H1 (cell line): ENCODE data around the gene FADS2. TPM values are rescaled to one million over a fixed set of nuclear protein-coding genes. Genes with fewer than 3 reads are reported as not detected.

Source experiments
- CTCF ChIA-PET: fragments of 300-600 bp; sonication (Branson Sonifier 250); formaldehyde crosslinking; loops from one replicate; lab custom pipeline; 2021; ENCODE audit not compliant: partially characterized antibody; lab: Charles Lee
- POLR2A ChIA-PET: fragments of 300-600 bp; sonication (Branson Sonifier 250); formaldehyde crosslinking; loops from one replicate; lab custom pipeline; 2021; ENCODE audit warnings: inconsistent platforms; ENCODE audit not compliant: partially characterized antibody; lab: Charles Lee
- DNase-seq, 2 experiments: peaks; one replicate each; pipeline versions ENCODE4 v3.0.0 to v3.0.0-alpha.2; 2010 to 2022; ENCODE audit warnings: low spot score in 2 of 2, low read depth in 1 of 2, mixed read lengths in 1 of 2
- FAIRE-seq: peaks from 2 replicates; lab custom pipeline; 2011; peaks lifted over from hg19 to GRCh38; lab: Jason Lieb, UNC
- H2AFZ ChIP-seq: 2 replicates; pipeline ENCODE4 v1.8.1; 2012; ENCODE audit warnings: low read length, inconsistent platforms
- H2AK5ac ChIP-seq: 2 replicates; pipeline ENCODE4 v1.6.1; 2013; ENCODE audit warnings: low read depth, low read length
- H2BK120ac ChIP-seq: replicated peaks from 2 replicates; pipeline ENCODE3; 2013; ENCODE audit warnings: low read depth, low read length, inconsistent platforms
- H2BK12ac ChIP-seq: 2 replicates; pipeline ENCODE4 v1.6.1; 2013; ENCODE audit warnings: low read depth, low read length
- H2BK15ac ChIP-seq: 2 replicates; pipeline ENCODE4 v1.6.1; 2013; ENCODE audit warnings: low read length
- H2BK20ac ChIP-seq: 2 replicates; pipeline ENCODE4 v1.6.1; 2013; ENCODE audit warnings: low read length
- H2BK5ac ChIP-seq: 2 replicates; pipeline ENCODE4 v1.6.1; 2013; ENCODE audit warnings: low read depth, low read length
- H3K14ac ChIP-seq: 2 replicates; pipeline ENCODE4 v1.6.1; 2013; ENCODE audit warnings: inconsistent platforms; ENCODE audit not compliant: insufficient read length
- H3K18ac ChIP-seq: 2 replicates; pipeline ENCODE4 v1.6.1; 2013; ENCODE audit warnings: low read length; ENCODE audit errors: extremely low read depth
- H3K23ac ChIP-seq: 2 replicates; pipeline ENCODE4 v1.6.1; 2013; ENCODE audit warnings: inconsistent platforms; ENCODE audit not compliant: insufficient read length
- H3K23me2 ChIP-seq: 2 replicates; pipeline ENCODE4 v1.6.1; 2013; ENCODE audit warnings: low read depth, low read length
- H3K27ac ChIP-seq: 2 replicates; pipeline ENCODE4 v1.6.1; 2011; ENCODE audit warnings: low read depth, low read length, inconsistent platforms
- H3K27me3 ChIP-seq, 4 experiments: replicated peaks in 1 of 4; 1 replicate in 1 of 4; 2 replicates in 3 of 4; pipeline versions ENCODE4 v1.6.1 to v1.8.1; 2011 to 2013; ENCODE audit warnings: low read length in 3 of 4, mild to moderate bottlenecking in 3 of 4, inconsistent platforms in 2 of 4, mixed read lengths in 2 of 4, moderate library complexity in 1 of 4; ENCODE audit not compliant: control insufficient read depth in 3 of 4, insufficient read depth in 3 of 4; ENCODE audit errors: extremely low read depth in 1 of 4
- H3K36me3 ChIP-seq, 4 experiments: 2 replicates each; pipeline versions ENCODE4 v1.6.1 to v1.8.1; 2011 to 2013; ENCODE audit warnings: mild to moderate bottlenecking in 4 of 4, low read length in 3 of 4, moderate library complexity in 2 of 4, control low read depth in 1 of 4, inconsistent platforms in 1 of 4; ENCODE audit not compliant: insufficient read depth in 4 of 4, control insufficient read depth in 2 of 4
- H3K4ac ChIP-seq: replicated peaks from 2 replicates; pipeline ENCODE3; 2013; ENCODE audit warnings: low read length, low read depth, mixed read lengths, inconsistent platforms; ENCODE audit not compliant: insufficient read length
- H3K4me1 ChIP-seq, 4 experiments: replicated peaks in 1 of 4; 1 replicate in 1 of 4; 2 replicates in 3 of 4; pipeline versions ENCODE4 v1.6.1 to v1.8.1; 2011 to 2013; ENCODE audit warnings: low read length in 3 of 4, inconsistent platforms in 2 of 4, mixed read lengths in 1 of 4; ENCODE audit not compliant: insufficient read depth in 4 of 4, control insufficient read depth in 3 of 4
- H3K4me2 ChIP-seq, 2 experiments: 2 replicates each; pipeline versions ENCODE4 v1.6.1 to v1.8.1; 2011 to 2013; ENCODE audit warnings: low read depth in 2 of 2, low read length in 2 of 2, control low read depth in 1 of 2, inconsistent platforms in 1 of 2, mild to moderate bottlenecking in 1 of 2; ENCODE audit not compliant: insufficient read depth in 1 of 2
- H3K4me3 ChIP-seq, 4 experiments: fragments of 200-600, 300-600 bp in 1 of 4; sonication (generic), shearing (Covaris generic), sonication (Bioruptor Twin) in 1 of 4; 2 replicates each; pipeline versions ENCODE4 v1.5.1 to v1.8.1; 2011 to 2016; ENCODE audit warnings: low read length in 4 of 4, low read depth in 3 of 4, control low read depth in 2 of 4, inconsistent platforms in 2 of 4, mild to moderate bottlenecking in 2 of 4, mixed read lengths in 1 of 4, moderate library complexity in 1 of 4; ENCODE audit not compliant: insufficient read depth in 2 of 4; ENCODE audit errors: extremely low read depth in 1 of 4
- H3K56ac ChIP-seq: replicated peaks from 2 replicates; pipeline ENCODE3; 2013; ENCODE audit warnings: low read depth, mild to moderate bottlenecking, mixed read lengths, low read length, inconsistent platforms; ENCODE audit not compliant: insufficient read length
- H3K79me1 ChIP-seq: 2 replicates; pipeline ENCODE4 v1.6.1; 2013; ENCODE audit warnings: low read depth, low read length, control low read depth
- H3K79me2 ChIP-seq, 2 experiments: 2 replicates each; pipeline versions ENCODE4 v1.6.1 to v1.8.1; 2012 to 2013; ENCODE audit warnings: low read length in 2 of 2, mild to moderate bottlenecking in 2 of 2, inconsistent platforms in 1 of 2; ENCODE audit not compliant: insufficient read depth in 2 of 2, control insufficient read depth in 1 of 2
- H3K9ac ChIP-seq, 4 experiments: replicated peaks in 1 of 4; 1 replicate in 1 of 4; 2 replicates in 3 of 4; pipeline versions ENCODE4 v1.6.1 to v1.8.1; 2011 to 2013; ENCODE audit warnings: low read depth in 3 of 4, low read length in 3 of 4, control low read depth in 2 of 4, mild to moderate bottlenecking in 2 of 4, moderate library complexity in 2 of 4, inconsistent platforms in 1 of 4; ENCODE audit errors: extremely low read depth in 1 of 4
- H3K9me3 ChIP-seq, 2 experiments: 2 replicates each; pipeline versions ENCODE4 v1.6.1 to v1.8.1; 2012 to 2013; ENCODE audit warnings: mild to moderate bottlenecking in 2 of 2, moderate library complexity in 2 of 2, control low read depth in 1 of 2, inconsistent platforms in 1 of 2, low read depth in 1 of 2, low read length in 1 of 2, mixed read lengths in 1 of 2; ENCODE audit not compliant: insufficient read depth in 2 of 2
- H4K20me1 ChIP-seq, 2 experiments: replicated peaks in 1 of 2; 2 replicates each; pipeline versions ENCODE3 to v1.8.1; 2011 to 2013; ENCODE audit warnings: inconsistent platforms in 2 of 2, low read length in 2 of 2, mild to moderate bottlenecking in 1 of 2; ENCODE audit not compliant: insufficient read depth in 2 of 2, control insufficient read depth in 1 of 2
- H4K5ac ChIP-seq: 2 replicates; pipeline ENCODE4 v1.6.1; 2013; ENCODE audit warnings: low read length, low read depth, mixed read lengths, inconsistent platforms; ENCODE audit not compliant: insufficient read length
- H4K8ac ChIP-seq: 2 replicates; pipeline ENCODE4 v1.8.0; 2013; ENCODE audit warnings: mild to moderate bottlenecking, moderate library complexity, low read length, inconsistent platforms; ENCODE audit not compliant: insufficient read depth; ENCODE audit errors: extremely low read depth
- H4K91ac ChIP-seq: replicated peaks from 2 replicates; pipeline ENCODE3; 2013; ENCODE audit warnings: low read length, mixed read lengths, inconsistent platforms; ENCODE audit not compliant: insufficient read length
- BRCA1 ChIP-seq: IDR thresholded peaks from 2 replicates; pipeline ENCODE4 v1.6.1; 2012; ENCODE audit warnings: low read depth, low read length, improper control_type of control experiment
- GTF2F1 ChIP-seq: IDR thresholded peaks from 2 replicates; pipeline ENCODE4 v1.6.1; 2012; ENCODE audit warnings: low read depth, low read length, improper control_type of control experiment, borderline replicate concordance
- POU5F1 ChIP-seq: IDR thresholded peaks from 2 replicates; pipeline ENCODE4 v1.6.1; 2011; ENCODE audit warnings: low read depth, mild to moderate bottlenecking, low read length, moderate library complexity
- YY1 ChIP-seq: IDR thresholded peaks from 2 replicates; pipeline ENCODE4 v1.6.1; 2011; ENCODE audit warnings: low read depth, mild to moderate bottlenecking, low read length
- WGBS, 2 experiments: shearing (Covaris generic) in 1 of 2; methylation state at CpG; one replicate each; pipeline versions ENCODE4 v1.1.6 to v1.1.7; 2013 to 2015; ENCODE audit warnings: low lambda C conversion rate in 2 of 2, mixed read lengths in 2 of 2, inconsistent platforms in 1 of 2, low coverage in 1 of 2, missing lambda C conversion rate in 1 of 2; ENCODE audit not compliant: insufficient replicate concordance in 2 of 2, insufficient coverage in 1 of 2, insufficient read length in 1 of 2; ENCODE audit errors: extremely low coverage in 1 of 2, missing lambda C conversion rate in 1 of 2; 5-methylcytosine and 5-hydroxymethylcytosine counted together
- polyA plus RNA-seq, 7 experiments: library from polyadenylated mRNA; depleted of rRNA in 3 of 7; stranded (reverse) in 5 of 7; unstranded in 2 of 7; fragments of >200 nt in 5 of 7; fragments of 200-250 nt in 2 of 7; gene quantifications; 1 replicate in 5 of 7; 2 replicates in 1 of 7; 4 replicates in 1 of 7; pipeline versions ENCODE4 v1.2.1 to v1.2.3, GENCODE V29; 2011 to 2013; ENCODE audit warnings: missing spikeins in 2 of 7, mixed read lengths in 2 of 7
- total RNA-seq: library from RNA; stranded (reverse); fragmentation: NEBNext Ultra II Directional; extraction: Animal tissue kit (Norgen Biotek cat#: 25700); gene quantifications from 2 replicates; pipeline ENCODE4 v1.2.1, GENCODE V29; 2021
- TF ChIP-seq, protein P1 (sequence below): IDR thresholded peaks from 2 replicates; pipeline ENCODE4 v1.6.1; 2012; ENCODE audit warnings: low read length, inconsistent platforms

The FADS2 gene
- total and polyA plus RNA-seq, 2 of the 8 experiments (the other 6 are each of a cell fraction or from before 2014, with no cell fraction given): 499 to 701 TPM

DNA sequence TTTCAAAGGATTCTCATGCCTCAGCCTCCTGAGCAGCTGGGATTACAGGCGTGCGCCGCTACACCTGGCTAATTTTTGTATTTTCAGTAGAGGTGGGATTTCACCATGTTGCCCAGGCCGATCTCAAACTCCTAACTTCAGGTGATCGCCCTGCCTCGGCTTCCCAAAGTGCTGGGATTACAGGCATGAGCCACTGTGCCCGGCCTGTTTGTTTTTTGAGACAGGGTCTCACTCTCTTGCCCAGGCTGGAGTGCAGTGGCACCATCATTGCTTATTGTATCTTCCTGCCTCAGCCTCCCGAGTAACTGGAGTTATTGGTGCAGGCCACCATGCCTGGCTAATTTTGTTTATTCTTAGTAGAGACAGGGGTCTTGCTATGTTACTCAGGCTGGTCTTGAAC is 8.1 kb downstream of the FADS2 start:
- Histone ChIP-seq H2AK5ac (no peak overlapping the region), H2BK120ac (no peak overlapping the region), H4K5ac (no peak overlapping the region), H3K4me3 (no peak overlapping the region), H3K23ac (no peak overlapping the region), H4K20me1 (peaks cover 17 to 46% of the 10 kb centered on the region in 2 experiments), H3K4me2 (no peak overlapping the region), H3K79me2 (peaks cover 8 to 64% of the 10 kb centered on the region in 2 experiments), H3K36me3 (peaks cover 21 to 44% (median 32%) of the 10 kb centered on the region in 4 experiments), H3K9ac (no peak overlapping the region), H3K23me2 (no peaks in the 10 kb centered on the region), H2BK12ac (no peak overlapping the region), H3K9me3 (no peaks in the 10 kb centered on the region), H3K56ac (no peak overlapping the region), H3K27ac (no peak overlapping the region), H3K18ac (no peak overlapping the region), H4K8ac (peak overlapping the region; percentile 11; the same call in 1 of the 2 replicates), H3K14ac (no peak overlapping the region), H2BK5ac (no peak overlapping the region), H2AFZ (no peak overlapping the region), H3K79me1 (peaks cover 26% of the 10 kb centered on the region), H3K4ac (no peak overlapping the region), H2BK15ac (no peak overlapping the region; the same call in 1 of the 2 replicates), H3K4me1 (peaks cover 7 to 29% (median 18%) of the 10 kb centered on the region in 4 experiments), H3K27me3 (no peaks in the 10 kb centered on the region; a peak in 1 of 7 replicates), H4K91ac (no peak overlapping the region), H2BK20ac (no peak overlapping the region)
- ChIA-PET CTCF (interaction anchor here (0.8 to 1.1 kb wide), 3 partner anchors 9 to 272 kb away, joined by 3 read pairs; no protein-coding TSS in a partner anchor), POLR2A (interaction anchor here (1.5 to 3.0 kb wide), 5 partner anchors 9 to 36 kb away, joined by 3 to 28 read pairs (median 6); no protein-coding TSS in a partner anchor)
- TF ChIP-seq, protein P1, sequence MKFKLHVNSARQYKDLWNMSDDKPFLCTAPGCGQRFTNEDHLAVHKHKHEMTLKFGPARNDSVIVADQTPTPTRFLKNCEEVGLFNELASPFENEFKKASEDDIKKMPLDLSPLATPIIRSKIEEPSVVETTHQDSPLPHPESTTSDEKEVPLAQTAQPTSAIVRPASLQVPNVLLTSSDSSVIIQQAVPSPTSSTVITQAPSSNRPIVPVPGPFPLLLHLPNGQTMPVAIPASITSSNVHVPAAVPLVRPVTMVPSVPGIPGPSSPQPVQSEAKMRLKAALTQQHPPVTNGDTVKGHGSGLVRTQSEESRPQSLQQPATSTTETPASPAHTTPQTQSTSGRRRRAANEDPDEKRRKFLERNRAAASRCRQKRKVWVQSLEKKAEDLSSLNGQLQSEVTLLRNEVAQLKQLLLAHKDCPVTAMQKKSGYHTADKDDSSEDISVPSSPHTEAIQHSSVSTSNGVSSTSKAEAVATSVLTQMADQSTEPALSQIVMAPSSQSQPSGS: no peak
- TF ChIP-seq BRCA1: no peak
- no peak for TF ChIP-seq YY1
- no peak for TF ChIP-seq POU5F1
- TF ChIP-seq GTF2F1: no peak
- FAIRE-seq (no peak), DNase-seq (no peak)
- 94% methylated on average over 8 of the region's 8 CpGs; no CpG with 5 or more reads in 1 of the 2 experiments for WGBS, 2 experiments
